H1 (cell line): ENCODE measurements around the gene FRMD6. TPM values are rescaled to one million over a fixed set of nuclear protein-coding genes. Genes with fewer than 3 reads are reported as not detected.

Experiments used
- CTCF ChIA-PET: fragments of 300-600 bp; sonication (Branson Sonifier 250); formaldehyde crosslinking; loops from one replicate; lab custom pipeline; 2021; ENCODE audit not compliant: partially characterized antibody; lab: Charles Lee
- POLR2A ChIA-PET: fragments of 300-600 bp; sonication (Branson Sonifier 250); formaldehyde crosslinking; loops from one replicate; lab custom pipeline; 2021; ENCODE audit warnings: inconsistent platforms; ENCODE audit not compliant: partially characterized antibody; lab: Charles Lee
- DNase-seq, 2 experiments: peaks; one replicate each; pipeline versions ENCODE4 v3.0.0 to v3.0.0-alpha.2; 2010 to 2022; ENCODE audit warnings: low spot score in 2 of 2, low read depth in 1 of 2, mixed read lengths in 1 of 2
- FAIRE-seq: peaks from 2 replicates; lab custom pipeline; 2011; peaks lifted over from hg19 to GRCh38; lab: Jason Lieb, UNC
- H2AFZ ChIP-seq: 2 replicates; pipeline ENCODE4 v1.8.1; 2012; ENCODE audit warnings: low read length, inconsistent platforms
- H2AK5ac ChIP-seq: 2 replicates; pipeline ENCODE4 v1.6.1; 2013; ENCODE audit warnings: low read depth, low read length
- H2BK120ac ChIP-seq: replicated peaks from 2 replicates; pipeline ENCODE3; 2013; ENCODE audit warnings: low read depth, low read length, inconsistent platforms
- H2BK12ac ChIP-seq: 2 replicates; pipeline ENCODE4 v1.6.1; 2013; ENCODE audit warnings: low read depth, low read length
- H2BK15ac ChIP-seq: 2 replicates; pipeline ENCODE4 v1.6.1; 2013; ENCODE audit warnings: low read length
- H2BK20ac ChIP-seq: 2 replicates; pipeline ENCODE4 v1.6.1; 2013; ENCODE audit warnings: low read length
- H2BK5ac ChIP-seq: 2 replicates; pipeline ENCODE4 v1.6.1; 2013; ENCODE audit warnings: low read depth, low read length
- H3K14ac ChIP-seq: 2 replicates; pipeline ENCODE4 v1.6.1; 2013; ENCODE audit warnings: inconsistent platforms; ENCODE audit not compliant: insufficient read length
- H3K18ac ChIP-seq: 2 replicates; pipeline ENCODE4 v1.6.1; 2013; ENCODE audit warnings: low read length; ENCODE audit errors: extremely low read depth
- H3K23ac ChIP-seq: 2 replicates; pipeline ENCODE4 v1.6.1; 2013; ENCODE audit warnings: inconsistent platforms; ENCODE audit not compliant: insufficient read length
- H3K23me2 ChIP-seq: 2 replicates; pipeline ENCODE4 v1.6.1; 2013; ENCODE audit warnings: low read depth, low read length
- H3K27ac ChIP-seq: 2 replicates; pipeline ENCODE4 v1.6.1; 2011; ENCODE audit warnings: low read depth, low read length, inconsistent platforms
- H3K27me3 ChIP-seq, 4 experiments: replicated peaks in 1 of 4; 1 replicate in 1 of 4; 2 replicates in 3 of 4; pipeline versions ENCODE4 v1.6.1 to v1.8.1; 2011 to 2013; ENCODE audit warnings: low read length in 3 of 4, mild to moderate bottlenecking in 3 of 4, inconsistent platforms in 2 of 4, mixed read lengths in 2 of 4, moderate library complexity in 1 of 4; ENCODE audit not compliant: control insufficient read depth in 3 of 4, insufficient read depth in 3 of 4; ENCODE audit errors: extremely low read depth in 1 of 4
- H3K36me3 ChIP-seq, 4 experiments: 2 replicates each; pipeline versions ENCODE4 v1.6.1 to v1.8.1; 2011 to 2013; ENCODE audit warnings: mild to moderate bottlenecking in 4 of 4, low read length in 3 of 4, moderate library complexity in 2 of 4, control low read depth in 1 of 4, inconsistent platforms in 1 of 4; ENCODE audit not compliant: insufficient read depth in 4 of 4, control insufficient read depth in 2 of 4
- H3K4ac ChIP-seq: replicated peaks from 2 replicates; pipeline ENCODE3; 2013; ENCODE audit warnings: low read length, low read depth, mixed read lengths, inconsistent platforms; ENCODE audit not compliant: insufficient read length
- H3K4me1 ChIP-seq, 4 experiments: replicated peaks in 1 of 4; 1 replicate in 1 of 4; 2 replicates in 3 of 4; pipeline versions ENCODE4 v1.6.1 to v1.8.1; 2011 to 2013; ENCODE audit warnings: low read length in 3 of 4, inconsistent platforms in 2 of 4, mixed read lengths in 1 of 4; ENCODE audit not compliant: insufficient read depth in 4 of 4, control insufficient read depth in 3 of 4
- H3K4me2 ChIP-seq, 2 experiments: 2 replicates each; pipeline versions ENCODE4 v1.6.1 to v1.8.1; 2011 to 2013; ENCODE audit warnings: low read depth in 2 of 2, low read length in 2 of 2, control low read depth in 1 of 2, inconsistent platforms in 1 of 2, mild to moderate bottlenecking in 1 of 2; ENCODE audit not compliant: insufficient read depth in 1 of 2
- H3K4me3 ChIP-seq, 4 experiments: fragments of 200-600, 300-600 bp in 1 of 4; sonication (generic), shearing (Covaris generic), sonication (Bioruptor Twin) in 1 of 4; 2 replicates each; pipeline versions ENCODE4 v1.5.1 to v1.8.1; 2011 to 2016; ENCODE audit warnings: low read length in 4 of 4, low read depth in 3 of 4, control low read depth in 2 of 4, inconsistent platforms in 2 of 4, mild to moderate bottlenecking in 2 of 4, mixed read lengths in 1 of 4, moderate library complexity in 1 of 4; ENCODE audit not compliant: insufficient read depth in 2 of 4; ENCODE audit errors: extremely low read depth in 1 of 4
- H3K56ac ChIP-seq: replicated peaks from 2 replicates; pipeline ENCODE3; 2013; ENCODE audit warnings: low read depth, mild to moderate bottlenecking, mixed read lengths, low read length, inconsistent platforms; ENCODE audit not compliant: insufficient read length
- H3K79me1 ChIP-seq: 2 replicates; pipeline ENCODE4 v1.6.1; 2013; ENCODE audit warnings: low read depth, low read length, control low read depth
- H3K79me2 ChIP-seq, 2 experiments: 2 replicates each; pipeline versions ENCODE4 v1.6.1 to v1.8.1; 2012 to 2013; ENCODE audit warnings: low read length in 2 of 2, mild to moderate bottlenecking in 2 of 2, inconsistent platforms in 1 of 2; ENCODE audit not compliant: insufficient read depth in 2 of 2, control insufficient read depth in 1 of 2
- H3K9ac ChIP-seq, 4 experiments: replicated peaks in 1 of 4; 1 replicate in 1 of 4; 2 replicates in 3 of 4; pipeline versions ENCODE4 v1.6.1 to v1.8.1; 2011 to 2013; ENCODE audit warnings: low read depth in 3 of 4, low read length in 3 of 4, control low read depth in 2 of 4, mild to moderate bottlenecking in 2 of 4, moderate library complexity in 2 of 4, inconsistent platforms in 1 of 4; ENCODE audit errors: extremely low read depth in 1 of 4
- H3K9me3 ChIP-seq, 2 experiments: 2 replicates each; pipeline versions ENCODE4 v1.6.1 to v1.8.1; 2012 to 2013; ENCODE audit warnings: mild to moderate bottlenecking in 2 of 2, moderate library complexity in 2 of 2, control low read depth in 1 of 2, inconsistent platforms in 1 of 2, low read depth in 1 of 2, low read length in 1 of 2, mixed read lengths in 1 of 2; ENCODE audit not compliant: insufficient read depth in 2 of 2
- H4K20me1 ChIP-seq, 2 experiments: replicated peaks in 1 of 2; 2 replicates each; pipeline versions ENCODE3 to v1.8.1; 2011 to 2013; ENCODE audit warnings: inconsistent platforms in 2 of 2, low read length in 2 of 2, mild to moderate bottlenecking in 1 of 2; ENCODE audit not compliant: insufficient read depth in 2 of 2, control insufficient read depth in 1 of 2
- H4K5ac ChIP-seq: 2 replicates; pipeline ENCODE4 v1.6.1; 2013; ENCODE audit warnings: low read length, low read depth, mixed read lengths, inconsistent platforms; ENCODE audit not compliant: insufficient read length
- H4K8ac ChIP-seq: 2 replicates; pipeline ENCODE4 v1.8.0; 2013; ENCODE audit warnings: mild to moderate bottlenecking, moderate library complexity, low read length, inconsistent platforms; ENCODE audit not compliant: insufficient read depth; ENCODE audit errors: extremely low read depth
- H4K91ac ChIP-seq: replicated peaks from 2 replicates; pipeline ENCODE3; 2013; ENCODE audit warnings: low read length, mixed read lengths, inconsistent platforms; ENCODE audit not compliant: insufficient read length
- BACH1 ChIP-seq: IDR thresholded peaks from 2 replicates; pipeline ENCODE4 v1.6.1; 2012; ENCODE audit warnings: low read length, improper control_type of control experiment
- CHD2 ChIP-seq: IDR thresholded peaks from 2 replicates; pipeline ENCODE4 v1.6.1; 2012; ENCODE audit warnings: low read length, improper control_type of control experiment
- KDM1A ChIP-seq: fragments of 200-600, 300-600 bp; sonication (generic); IDR thresholded peaks from 2 replicates; pipeline ENCODE4 v1.7.1; 2016; ENCODE audit warnings: mild to moderate bottlenecking, low read length, borderline replicate concordance
- POU5F1 ChIP-seq: IDR thresholded peaks from 2 replicates; pipeline ENCODE4 v1.6.1; 2011; ENCODE audit warnings: low read depth, mild to moderate bottlenecking, low read length, moderate library complexity
- TEAD4 ChIP-seq: IDR thresholded peaks from 2 replicates; pipeline ENCODE4 v1.6.1; 2012; ENCODE audit warnings: low read depth, low read length, inconsistent platforms, mixed read lengths
- ZNF274 ChIP-seq: IDR thresholded peaks from 2 replicates; pipeline ENCODE4 v1.7.0; 2012; ENCODE audit warnings: low read length, borderline replicate concordance; ENCODE audit errors: extremely low read depth
- WGBS, 2 experiments: shearing (Covaris generic) in 1 of 2; methylation state at CpG; one replicate each; pipeline versions ENCODE4 v1.1.6 to v1.1.7; 2013 to 2015; ENCODE audit warnings: low lambda C conversion rate in 2 of 2, mixed read lengths in 2 of 2, inconsistent platforms in 1 of 2, low coverage in 1 of 2, missing lambda C conversion rate in 1 of 2; ENCODE audit not compliant: insufficient replicate concordance in 2 of 2, insufficient coverage in 1 of 2, insufficient read length in 1 of 2; ENCODE audit errors: extremely low coverage in 1 of 2, missing lambda C conversion rate in 1 of 2; 5-methylcytosine and 5-hydroxymethylcytosine counted together
- polyA plus RNA-seq, 7 experiments: library from polyadenylated mRNA; depleted of rRNA in 3 of 7; stranded (reverse) in 5 of 7; unstranded in 2 of 7; fragments of >200 nt in 5 of 7; fragments of 200-250 nt in 2 of 7; gene quantifications; 1 replicate in 5 of 7; 2 replicates in 1 of 7; 4 replicates in 1 of 7; pipeline versions ENCODE4 v1.2.1 to v1.2.3, GENCODE V29; 2011 to 2013; ENCODE audit warnings: missing spikeins in 2 of 7, mixed read lengths in 2 of 7
- total RNA-seq: library from RNA; stranded (reverse); fragmentation: NEBNext Ultra II Directional; extraction: Animal tissue kit (Norgen Biotek cat#: 25700); gene quantifications from 2 replicates; pipeline ENCODE4 v1.2.1, GENCODE V29; 2021
- TF ChIP-seq, protein P1 (sequence below), 3 experiments: IDR thresholded peaks; 1 replicate in 2 of 3; 2 replicates in 1 of 3; pipeline versions ENCODE4 v1.5.1 to v1.6.1; 2011; ENCODE audit warnings: low read length in 3 of 3, mild to moderate bottlenecking in 3 of 3, inconsistent platforms in 2 of 3, low read depth in 1 of 3, moderate library complexity in 1 of 3; ENCODE audit not compliant: insufficient read depth in 1 of 3; ENCODE audit errors: control extremely low read depth in 1 of 3
- TF ChIP-seq, protein P2 (sequence below): IDR thresholded peaks from 2 replicates; pipeline ENCODE4 v1.6.1; 2012; ENCODE audit warnings: inconsistent platforms
- TF ChIP-seq, protein P3 (sequence below): IDR thresholded peaks from 2 replicates; pipeline ENCODE4 v1.6.1; 2011; ENCODE audit warnings: low read length, improper control_type of control experiment

FRMD6 gene
- total and polyA plus RNA-seq, 2 of the 8 experiments (the other 6 are each of a cell fraction or from before 2014, with no cell fraction given): 5.4 to 23.7 TPM

DNA sequence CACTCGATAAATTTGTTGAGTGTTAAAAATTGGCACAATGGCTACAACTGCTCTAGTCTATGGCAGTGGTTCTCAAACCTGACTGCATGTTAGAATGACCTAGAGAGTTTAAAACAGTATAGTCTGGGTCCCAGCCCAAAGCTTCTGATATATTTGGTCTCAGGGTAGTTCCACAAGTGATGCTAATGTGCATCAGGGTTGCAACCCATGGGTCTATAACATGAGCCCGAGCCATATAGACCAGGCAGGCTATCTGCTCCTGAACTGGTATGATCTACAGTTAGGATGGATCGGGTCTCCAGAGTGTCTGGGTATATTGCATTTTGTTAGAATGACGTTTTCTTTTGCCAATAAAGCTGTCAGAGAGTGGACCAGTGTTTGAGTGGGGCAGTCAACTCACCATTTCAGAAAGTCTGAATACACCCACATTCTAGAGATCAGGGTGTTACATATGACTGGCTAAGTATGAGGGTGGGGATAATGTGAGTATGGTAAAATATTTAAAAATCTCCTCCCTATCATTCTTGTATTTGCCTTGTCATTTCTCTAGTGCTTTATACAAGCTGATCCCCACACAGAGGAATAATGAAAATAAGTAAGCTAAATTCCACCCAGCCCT is 80.9 kb downstream of the FRMD6 start:
- no peak for DNase-seq
- Histone ChIP-seq H3K9me3 (no peaks in the 10 kb centered on the region), H4K8ac (no peak overlapping the region), H3K4me2 (no peak overlapping the region), H4K5ac (no peak overlapping the region), H3K79me2 (no peaks in the 10 kb centered on the region), H3K27me3 (peaks cover 0 to 1% (median 0%) of the 10 kb centered on the region in 4 experiments; a peak in 1 of 7 replicates), H3K79me1 (no peaks in the 10 kb centered on the region), H2AFZ (no peak overlapping the region), H2BK12ac (no peak overlapping the region), H3K18ac (no peak overlapping the region), H3K56ac (no peak overlapping the region), H2BK120ac (no peak overlapping the region), H3K36me3 (peaks cover 0 to 7% (median 3%) of the 10 kb centered on the region in 4 experiments; a peak in 5 of 8 replicates), H3K9ac (no peak overlapping the region), H2BK5ac (no peak overlapping the region), H3K23me2 (no peaks in the 10 kb centered on the region), H3K4me3 (no peak overlapping the region), H3K4me1 (no peaks in the 10 kb centered on the region), H3K4ac (no peak overlapping the region), H3K27ac (no peak overlapping the region), H4K91ac (no peak overlapping the region), H4K20me1 (no peaks in the 10 kb centered on the region), H2BK15ac (no peak overlapping the region), H3K23ac (no peak overlapping the region), H3K14ac (no peak overlapping the region), H2AK5ac (no peak overlapping the region), H2BK20ac (no peak overlapping the region)
- 88% methylated on average over 4 of the region's 4 CpGs; no CpG with 5 or more reads in 1 of the 2 experiments for WGBS, 2 experiments
- ChIA-PET POLR2A (interaction anchor here (0.6 kb wide), 1 partner anchor 203 kb away, joined by 3 read pairs; no protein-coding TSS in a partner anchor), CTCF (interaction anchor here (1.1 to 3.3 kb wide), 4 partner anchors 9 to 47 kb away, joined by 3 to 16 read pairs (median 7); no protein-coding TSS in a partner anchor)
- FAIRE-seq: no peak
- TF ChIP-seq BACH1 (no peak), TEAD4 (no peak), KDM1A (no peak), ZNF274 (no peak), POU5F1 (no peak), CHD2 (no peak)
- TF ChIP-seq, protein P1, sequence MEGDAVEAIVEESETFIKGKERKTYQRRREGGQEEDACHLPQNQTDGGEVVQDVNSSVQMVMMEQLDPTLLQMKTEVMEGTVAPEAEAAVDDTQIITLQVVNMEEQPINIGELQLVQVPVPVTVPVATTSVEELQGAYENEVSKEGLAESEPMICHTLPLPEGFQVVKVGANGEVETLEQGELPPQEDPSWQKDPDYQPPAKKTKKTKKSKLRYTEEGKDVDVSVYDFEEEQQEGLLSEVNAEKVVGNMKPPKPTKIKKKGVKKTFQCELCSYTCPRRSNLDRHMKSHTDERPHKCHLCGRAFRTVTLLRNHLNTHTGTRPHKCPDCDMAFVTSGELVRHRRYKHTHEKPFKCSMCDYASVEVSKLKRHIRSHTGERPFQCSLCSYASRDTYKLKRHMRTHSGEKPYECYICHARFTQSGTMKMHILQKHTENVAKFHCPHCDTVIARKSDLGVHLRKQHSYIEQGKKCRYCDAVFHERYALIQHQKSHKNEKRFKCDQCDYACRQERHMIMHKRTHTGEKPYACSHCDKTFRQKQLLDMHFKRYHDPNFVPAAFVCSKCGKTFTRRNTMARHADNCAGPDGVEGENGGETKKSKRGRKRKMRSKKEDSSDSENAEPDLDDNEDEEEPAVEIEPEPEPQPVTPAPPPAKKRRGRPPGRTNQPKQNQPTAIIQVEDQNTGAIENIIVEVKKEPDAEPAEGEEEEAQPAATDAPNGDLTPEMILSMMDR (IDR thresholded peaks at IDR 0.05; ENCODE audit: control extremely low read depth in 1 of 3, insufficient read depth in 1 of 3, low read depth in 1 of 3, low read length in 3 of 3): no peak
- TF ChIP-seq, protein P2, sequence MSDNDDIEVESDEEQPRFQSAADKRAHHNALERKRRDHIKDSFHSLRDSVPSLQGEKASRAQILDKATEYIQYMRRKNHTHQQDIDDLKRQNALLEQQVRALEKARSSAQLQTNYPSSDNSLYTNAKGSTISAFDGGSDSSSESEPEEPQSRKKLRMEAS: no peak
- TF ChIP-seq, protein P3, sequence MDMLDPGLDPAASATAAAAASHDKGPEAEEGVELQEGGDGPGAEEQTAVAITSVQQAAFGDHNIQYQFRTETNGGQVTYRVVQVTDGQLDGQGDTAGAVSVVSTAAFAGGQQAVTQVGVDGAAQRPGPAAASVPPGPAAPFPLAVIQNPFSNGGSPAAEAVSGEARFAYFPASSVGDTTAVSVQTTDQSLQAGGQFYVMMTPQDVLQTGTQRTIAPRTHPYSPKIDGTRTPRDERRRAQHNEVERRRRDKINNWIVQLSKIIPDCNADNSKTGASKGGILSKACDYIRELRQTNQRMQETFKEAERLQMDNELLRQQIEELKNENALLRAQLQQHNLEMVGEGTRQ: no peak
